HG03097 (cell line): ENCODE results near the gene SKP1.
"Not testable (repeated sequence)": the region's sequence is repeated elsewhere in the genome, so short reads cannot be mapped to it uniquely, and the experiment has no call there.

Experiments
- ATAC-seq: cut with Tn5 transposase; IDR thresholded peaks from one replicate; pipeline ENCODE4 v1.9.1; 2021; ENCODE audit not compliant: unreplicated experiment, low FRiP score

The SKP1 gene

GRCh38 chr5:134176511-134177368 is at the start of gene SKP1:
SKP1 (minus strand) TSS chr5:134176950; CDS start chr5:134174022, 2,928 bp downstream.
- peak; percentile 86 for ATAC-seq

DNA sequence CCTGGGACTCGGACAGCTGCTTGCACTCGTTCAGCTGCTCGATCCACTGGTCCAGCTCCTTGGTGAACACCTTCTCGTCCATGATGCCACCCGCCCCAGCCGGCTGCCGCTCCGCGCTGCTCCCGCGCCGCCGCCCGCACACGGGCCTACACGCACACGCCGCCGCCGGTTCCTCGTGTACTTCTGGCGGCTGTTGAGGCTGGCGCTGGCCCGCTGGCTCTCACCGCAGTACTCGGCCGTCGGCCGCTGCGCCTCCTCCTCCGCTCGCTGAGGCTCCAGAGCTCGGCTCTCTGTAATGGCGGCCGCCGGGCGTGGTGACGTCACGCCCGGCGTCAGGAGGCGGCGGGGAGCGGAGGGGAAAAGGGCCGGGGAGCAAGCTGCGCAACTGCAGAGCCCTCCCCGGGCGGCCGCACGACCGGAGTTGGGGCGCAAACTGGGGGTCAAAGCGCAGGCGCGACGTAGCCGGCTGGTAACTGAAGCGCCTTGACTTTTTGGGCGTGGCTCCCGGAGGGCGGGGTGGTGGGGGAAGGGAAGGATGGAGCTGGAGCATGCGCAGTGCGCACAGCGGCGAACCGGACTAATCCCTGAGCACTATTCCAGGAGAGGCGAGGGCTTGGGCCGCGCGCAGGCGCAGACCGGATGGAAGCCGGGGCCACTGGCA is 49.2 kb upstream of the SKP1 start, which contains the start of gene PPP2CA:
Gene PPP2CA, minus strand, starts transcription at position 294 of the 661 bp plus-strand sequence. Its CDS starts 212 bp downstream, at position 82.
- ATAC-seq: peak; percentile 75

GRCh38 chr5:134224888-134225779 is 48.4 kb upstream of the SKP1 start:
- peak; percentile 15 for ATAC-seq

DNA sequence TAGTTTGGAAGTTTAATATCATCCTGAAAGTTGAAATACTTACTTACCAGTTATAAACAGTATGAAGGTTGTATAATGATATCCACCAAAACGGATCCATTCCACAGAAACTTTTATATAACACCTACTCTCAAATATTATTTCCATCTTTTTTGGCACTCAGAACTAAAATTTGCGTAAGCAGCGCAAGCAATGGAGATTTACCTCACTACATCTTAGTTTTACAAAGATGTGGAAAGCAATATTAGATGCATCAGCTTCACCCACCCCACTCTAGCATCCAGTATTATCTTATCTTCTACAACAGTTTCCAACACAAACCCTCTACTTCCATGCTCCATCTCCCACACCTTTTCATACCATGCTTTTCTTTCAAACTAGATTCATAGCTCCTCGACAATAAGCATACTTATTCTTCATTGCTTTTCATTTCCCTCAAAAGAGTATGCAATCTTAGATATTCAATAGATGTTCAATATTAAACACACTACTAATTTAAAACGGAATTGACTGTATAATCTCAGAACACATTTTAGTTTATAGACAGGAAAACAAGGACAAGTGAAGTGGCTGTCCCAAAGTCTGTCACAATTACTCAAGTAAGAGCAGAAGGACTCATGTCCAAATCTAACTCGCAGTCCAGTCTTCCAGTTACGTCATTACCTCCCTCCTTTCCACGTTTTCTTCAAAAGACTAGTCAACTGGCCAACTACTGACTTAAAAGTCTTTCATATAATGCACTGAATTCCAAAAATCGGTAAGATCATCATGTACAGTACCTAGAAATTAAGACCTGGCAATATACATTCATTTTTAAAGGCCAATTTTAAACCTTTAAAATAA is 46.9 kb upstream of the SKP1 start:
- ATAC-seq: no peak

GRCh38 chr5:134221690-134222089 is 44.9 kb upstream of the SKP1 start:
- not testable (repeated sequence) for ATAC-seq

DNA sequence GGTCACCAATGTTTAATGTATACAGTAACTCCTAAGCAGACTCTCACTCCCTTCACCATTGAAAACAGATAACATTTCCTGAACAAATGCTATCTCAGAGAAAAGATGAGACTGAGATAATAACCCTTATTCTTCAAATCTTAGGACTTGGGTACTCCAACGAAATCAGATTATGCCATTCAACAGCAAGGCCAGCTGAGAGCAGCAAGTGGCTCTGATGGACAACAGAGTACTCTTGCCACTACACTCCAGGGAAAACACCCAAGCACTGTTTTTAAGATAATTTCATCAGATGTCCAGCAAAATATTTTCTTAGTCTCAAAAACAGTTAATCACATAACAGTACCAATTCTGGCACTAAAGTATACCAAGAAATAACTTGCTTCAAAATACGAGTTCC is 39.0 kb upstream of the SKP1 start:
- no peak for ATAC-seq

DNA sequence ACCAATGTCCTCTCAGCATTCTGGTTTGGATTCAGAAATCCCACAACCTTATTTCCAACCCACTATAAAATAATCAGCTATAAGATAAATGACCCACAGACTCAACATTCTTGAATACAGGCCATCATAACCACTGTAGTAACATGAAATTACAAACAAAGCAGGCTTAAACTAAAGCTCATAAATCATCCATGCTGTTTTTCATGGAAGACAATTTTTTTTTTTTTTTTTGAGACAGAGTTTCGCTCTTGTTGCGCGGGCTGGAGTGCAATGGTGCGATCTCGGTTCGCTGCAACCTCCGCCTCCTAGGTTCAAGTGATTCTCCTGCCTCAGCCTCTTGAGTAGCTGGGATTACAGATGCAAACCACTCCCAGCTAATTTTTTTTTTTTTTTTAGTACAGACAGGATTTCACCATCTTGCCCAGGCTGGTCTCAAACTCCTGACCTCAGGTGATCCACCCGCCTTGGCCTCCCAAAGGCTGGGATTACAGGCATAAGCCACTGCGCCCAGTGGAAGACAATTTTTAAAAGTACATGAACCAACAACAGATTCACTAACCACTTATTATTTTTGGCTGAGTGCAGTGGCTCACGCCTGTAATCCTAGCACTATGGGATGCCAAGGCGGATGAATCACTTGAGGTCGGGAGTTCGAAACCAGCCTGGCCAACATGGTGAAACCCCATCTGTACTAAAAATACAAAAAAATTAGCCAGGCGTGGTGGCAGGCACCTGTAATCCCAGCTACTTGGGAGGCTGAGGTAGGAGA is 34.7 kb upstream of the SKP1 start:
- ATAC-seq: not testable (repeated sequence)

- ATAC-seq: no peak
Observed at GRCh38 chr5:134209477-134210245, 32.9 kb upstream of the SKP1 start.

- no peak for ATAC-seq
Observed at GRCh38 chr5:134207696-134208095, 30.9 kb upstream of the SKP1 start.

DNA sequence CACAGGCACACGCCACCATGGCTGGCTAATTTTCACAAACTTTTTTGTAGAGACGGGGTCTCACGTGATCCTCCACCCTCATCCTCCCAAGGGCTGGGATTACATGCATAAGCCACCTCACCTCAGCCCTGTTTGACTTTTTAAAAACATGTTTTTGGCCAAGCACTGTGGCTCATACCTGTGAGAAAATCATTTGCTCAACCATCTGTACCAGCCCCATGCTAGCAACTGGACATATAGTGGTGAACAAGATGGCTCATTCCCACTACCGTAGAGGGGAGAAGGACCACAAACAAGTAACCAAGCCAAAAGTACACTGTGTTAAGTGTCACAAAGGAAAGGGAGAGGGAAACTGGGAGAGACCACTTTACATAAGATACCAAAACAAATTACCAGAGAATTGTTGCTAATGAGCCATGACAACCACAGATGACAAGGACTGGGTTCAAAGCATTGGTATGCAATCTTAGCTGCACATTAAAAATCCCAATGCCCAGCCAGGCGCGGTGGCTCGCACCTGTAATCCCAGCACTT is 29.9 kb upstream of the SKP1 start:
- no peak for ATAC-seq

DNA sequence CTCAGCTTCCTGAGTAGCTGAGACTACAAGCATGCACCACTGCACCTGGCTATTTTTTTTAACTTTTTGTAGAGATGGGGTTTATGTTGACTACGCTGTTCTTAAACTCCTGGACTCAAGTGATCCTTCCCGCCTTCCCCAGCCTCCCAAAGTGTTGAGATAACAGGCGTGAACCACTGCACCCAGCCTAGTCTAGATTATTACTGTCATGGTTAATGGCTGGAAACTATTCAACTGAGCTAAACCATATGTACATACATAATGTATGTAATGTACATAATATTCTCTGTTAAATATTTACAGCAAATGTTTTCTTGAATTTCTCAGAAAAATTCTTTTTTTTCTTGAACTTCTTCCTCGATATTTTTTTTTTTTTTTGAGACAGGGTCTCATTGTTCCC is 27.8 kb upstream of the SKP1 start:
- no peak for ATAC-seq

DNA sequence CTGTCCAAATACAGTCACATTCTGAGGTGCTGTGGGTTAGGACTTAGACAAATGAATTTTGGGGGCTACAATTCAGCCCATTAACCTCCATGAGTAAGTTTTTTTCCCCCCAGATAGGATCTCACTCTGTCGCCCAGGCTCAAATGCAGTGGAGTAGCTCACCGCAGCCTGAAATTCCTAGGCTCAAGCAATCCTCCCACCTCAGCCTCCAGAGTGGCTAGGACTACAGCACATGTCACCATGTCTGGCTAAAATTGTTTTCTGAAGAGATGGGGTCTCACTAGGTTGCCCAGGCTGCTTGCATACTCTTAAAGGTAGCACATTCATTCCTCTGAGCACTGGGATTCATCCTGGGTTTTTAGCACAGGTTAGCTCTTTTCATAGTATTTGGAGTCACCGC is 26.9 kb upstream of the SKP1 start:
- no peak for ATAC-seq

DNA sequence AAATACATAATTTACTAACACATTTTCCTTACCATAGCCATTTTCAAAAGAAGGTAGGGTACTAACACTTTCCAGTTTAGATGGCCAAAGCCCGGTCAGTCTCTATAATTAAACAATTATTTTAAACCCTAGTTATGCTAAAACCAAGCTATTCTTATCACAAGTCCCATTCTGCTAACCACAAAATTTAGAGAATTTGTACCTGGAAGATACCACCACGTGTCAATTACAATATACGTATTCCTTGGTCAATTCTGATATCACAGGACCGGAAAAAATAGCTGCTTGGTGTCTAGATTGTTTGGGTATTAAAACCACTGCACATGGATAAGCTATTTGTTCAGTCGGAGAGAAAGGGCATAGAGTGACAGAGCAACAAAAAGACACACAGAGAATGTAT is 18.9 kb upstream of the SKP1 start:
- ATAC-seq: no peak

DNA sequence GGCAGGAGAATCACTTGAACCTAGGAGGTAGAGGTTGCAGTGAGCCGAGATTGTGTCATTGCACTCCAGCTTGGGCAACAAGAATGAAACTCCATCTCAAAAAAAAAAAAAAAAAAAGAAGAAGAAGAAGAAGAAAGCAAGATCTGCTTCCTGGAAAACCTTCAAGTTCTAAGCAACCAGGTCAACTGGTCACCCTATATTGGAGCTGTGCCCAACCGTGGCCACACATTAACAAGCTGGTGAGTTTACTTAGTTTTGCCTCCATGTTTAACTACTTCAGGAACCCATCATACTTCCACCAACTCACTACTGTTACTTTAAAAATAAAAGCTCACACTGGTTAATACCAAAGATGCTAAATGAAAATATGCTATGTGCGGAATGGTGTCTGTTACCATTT is 12.3 kb upstream of the SKP1 start:
- no peak for ATAC-seq

GRCh38 chr5:134188092-134188491 is 11.3 kb upstream of the SKP1 start:
- ATAC-seq: no peak

- ATAC-seq: peak; percentile 61
Observed at GRCh38 chr5:134184155-134185135, 7.7 kb upstream of the SKP1 start.

DNA sequence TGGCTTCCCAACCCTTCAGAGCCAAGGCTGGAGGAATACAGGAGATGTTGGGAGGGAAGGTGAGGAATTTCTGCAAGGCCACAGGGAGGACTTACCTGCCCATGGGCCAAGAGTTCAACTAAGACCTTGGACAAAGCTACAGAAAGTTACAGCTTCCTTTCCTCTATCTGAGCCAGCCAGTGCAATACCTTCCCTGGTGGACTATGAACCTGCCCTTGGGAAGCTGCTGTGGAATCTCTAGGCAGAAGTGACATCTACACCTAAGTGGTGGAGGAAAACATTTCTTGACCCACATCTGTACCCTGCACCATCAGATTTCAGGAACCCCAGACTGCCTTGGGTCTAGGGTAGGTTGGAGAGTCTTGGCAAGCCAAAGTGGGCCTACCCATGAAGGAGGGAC is 6.7 kb upstream of the SKP1 start:
- ATAC-seq: no peak
